ENCODE results near the gene SIGLEC1.

The SIGLEC1 gene

GRCh38 chr20:3744806-3745685 is 32.6 kb upstream of the SIGLEC1 start:
- DNase-seq (ENCODE audit: low read depth), result peak; percentile 98

GRCh38 chr20:3744037-3744436 is 31.6 kb upstream of the SIGLEC1 start:
- DNase-seq (ENCODE audit: low read depth), result no peak

DNA sequence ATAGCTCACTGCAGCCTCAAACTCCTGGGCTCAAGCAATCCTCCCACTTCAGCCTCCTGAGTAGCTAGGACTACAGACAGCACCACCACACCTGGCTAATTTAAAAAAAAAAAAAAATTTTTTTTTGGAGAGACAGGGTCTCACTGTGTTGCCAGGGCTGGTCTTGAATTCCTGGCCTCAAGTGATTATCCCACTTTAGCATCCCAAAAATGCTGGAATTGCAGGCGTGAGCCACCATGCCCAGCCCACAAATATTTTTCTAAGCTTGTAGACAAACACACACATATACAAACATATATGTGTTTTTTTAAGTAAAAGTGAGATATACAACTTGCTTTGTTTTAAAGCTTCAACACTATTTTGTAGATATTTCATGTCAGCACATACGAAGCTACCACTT is 30.9 kb upstream of the SIGLEC1 start:
- no peak for DNase-seq (ENCODE audit: low read depth)

DNA sequence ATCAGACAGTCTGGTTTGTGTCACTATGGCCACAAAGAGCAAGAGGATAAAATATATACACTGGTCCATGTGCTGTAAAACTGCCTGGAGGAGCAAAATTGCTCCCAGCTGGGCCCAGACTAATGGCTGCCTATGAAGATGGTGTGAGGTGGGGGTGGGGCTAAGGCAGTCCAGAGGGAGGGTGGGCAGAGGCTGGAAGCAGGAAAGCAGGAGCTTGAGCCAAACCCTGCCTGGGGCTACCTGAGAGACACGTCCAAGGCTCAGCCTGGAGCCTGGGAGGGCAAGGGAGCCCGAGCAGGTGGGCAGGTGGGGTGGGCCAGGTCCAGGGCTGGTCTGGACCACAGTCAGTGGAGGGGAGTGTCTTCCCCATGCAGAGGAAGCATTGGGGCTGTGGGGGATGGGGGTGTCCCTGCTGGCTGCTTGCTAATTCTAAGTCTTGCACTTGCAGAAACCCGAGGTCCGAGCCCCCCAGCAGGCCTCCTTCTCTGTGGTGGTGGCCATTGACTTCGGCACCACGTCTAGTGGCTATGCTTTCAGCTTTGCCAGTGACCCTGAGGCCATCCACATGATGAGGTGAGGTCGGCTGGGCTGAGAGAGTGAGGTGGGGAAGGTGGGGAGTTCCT is 29.5 kb upstream of the SIGLEC1 start:
- DNase-seq (ENCODE audit: low read depth), result no peak

DNA sequence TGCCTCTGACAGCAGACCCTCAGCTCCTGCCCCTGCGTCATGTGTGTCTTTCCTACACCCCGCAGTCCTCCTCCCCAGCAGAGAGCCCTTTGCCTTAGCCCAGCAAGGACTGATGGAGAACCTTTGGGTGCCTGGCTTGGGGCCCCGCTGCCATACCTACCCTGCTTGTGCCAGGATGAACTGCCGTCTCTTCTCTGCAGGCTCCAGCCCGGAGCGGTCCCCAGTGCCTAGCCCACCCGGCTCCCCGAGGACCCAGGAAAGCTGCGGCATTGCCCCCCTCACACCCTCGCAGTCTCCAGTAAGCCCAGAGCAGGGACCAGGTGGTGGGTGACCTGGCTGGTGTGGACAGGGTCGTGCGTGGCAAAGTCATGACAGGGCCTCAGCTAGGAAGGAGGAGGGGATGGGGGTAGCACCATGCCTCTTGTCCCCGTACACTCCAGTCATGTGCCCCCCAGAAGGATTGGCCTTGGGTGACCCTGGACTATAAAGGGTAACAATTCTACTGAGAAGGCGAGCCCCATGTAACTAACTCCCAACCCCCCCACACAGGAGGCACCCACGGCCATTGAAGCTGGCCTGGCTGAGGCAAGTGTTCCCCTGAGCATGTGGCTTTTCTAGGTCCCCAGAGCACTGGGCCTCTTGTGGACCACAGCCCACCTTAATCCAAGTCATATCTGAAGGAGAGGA is 28.4 kb upstream of the SIGLEC1 start:
- no peak for DNase-seq (ENCODE audit: low read depth)

DNA sequence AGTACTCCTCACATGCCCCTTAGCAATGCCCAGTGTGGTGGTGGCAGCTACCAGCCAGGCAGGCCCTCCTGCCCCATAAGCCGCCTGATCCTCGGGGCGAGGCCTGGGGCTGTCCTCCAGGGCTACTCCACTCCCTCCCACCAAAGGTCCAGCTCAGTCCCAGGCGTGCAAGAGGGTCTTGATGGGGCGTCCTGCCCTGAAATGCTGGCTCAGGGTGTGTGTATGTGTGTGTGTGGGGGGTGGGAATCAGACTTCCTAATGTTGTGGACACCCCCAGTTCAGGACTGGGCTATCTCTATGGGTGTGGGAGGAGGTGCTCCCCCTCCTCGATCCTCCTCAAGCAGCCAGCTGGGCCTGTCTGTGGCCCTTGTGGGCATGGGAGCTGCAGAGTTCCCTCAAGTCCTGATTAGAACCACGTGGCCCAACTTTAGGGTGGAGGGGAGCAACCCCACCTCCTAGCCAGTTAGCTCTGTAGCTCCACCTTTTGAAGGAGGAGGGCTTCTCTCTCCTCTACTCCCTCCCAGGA is 27.6 kb upstream of the SIGLEC1 start:
- peak; percentile 70 for DNase-seq (ENCODE audit: low read depth)

- peak; percentile 53 for DNase-seq (ENCODE audit: low read depth)
Measured at GRCh38 chr20:3739054-3739925, 26.9 kb upstream of the SIGLEC1 start.

GRCh38 chr20:3738111-3739053 is 26.0 kb upstream of the SIGLEC1 start:
- DNase-seq (ENCODE audit: low read depth), result no peak

GRCh38 chr20:3735768-3736167 is 23.4 kb upstream of the SIGLEC1 start:
- no peak for DNase-seq (ENCODE audit: low read depth)

- DNase-seq (ENCODE audit: low read depth), result no peak
Measured at GRCh38 chr20:3734111-3734843, 21.9 kb upstream of the SIGLEC1 start.

- DNase-seq (ENCODE audit: low read depth), result no peak
Measured at GRCh38 chr20:3733119-3733995, 21.0 kb upstream of the SIGLEC1 start.

DNA sequence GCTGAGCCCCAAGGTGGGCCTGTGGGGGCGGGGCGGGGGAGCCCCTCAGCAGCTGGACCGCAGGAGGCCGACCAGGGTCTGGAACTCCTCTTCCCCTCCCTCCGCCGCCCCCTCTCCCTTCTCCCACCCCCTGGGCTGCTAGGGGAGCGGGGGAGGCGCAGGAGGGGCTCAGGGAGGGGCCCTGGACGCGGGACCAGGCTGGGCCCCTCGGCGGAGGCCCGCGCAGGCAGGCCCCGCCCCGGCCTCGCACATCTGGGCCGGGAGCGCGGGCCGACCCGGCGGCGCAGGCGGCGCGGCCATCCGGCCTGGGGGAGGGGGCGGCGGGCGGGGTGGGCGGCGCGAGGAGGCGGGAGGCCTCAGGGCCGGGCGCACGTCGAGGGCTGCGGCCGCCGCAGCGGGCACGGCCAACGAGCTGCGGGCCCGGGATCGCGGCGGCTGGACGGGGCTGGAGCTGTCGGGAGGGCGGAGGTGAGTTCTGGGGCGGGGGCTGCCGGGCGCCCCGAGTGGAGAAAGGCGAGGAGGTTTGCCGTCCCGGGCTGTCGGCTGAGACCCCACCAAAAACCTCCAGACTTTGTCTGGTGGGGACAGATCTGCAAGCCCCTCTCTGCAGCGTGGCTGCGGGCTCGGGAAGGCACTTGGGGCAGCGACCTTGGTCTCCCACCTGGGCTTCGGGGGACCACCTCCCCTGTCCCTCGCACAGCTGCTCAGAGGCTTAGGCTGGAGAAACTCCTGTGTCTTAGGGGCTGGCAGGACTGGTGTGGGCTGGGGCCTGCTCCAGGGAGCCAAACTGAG is 20.1 kb upstream of the SIGLEC1 start, which contains the start of gene HSPA12B:
Gene HSPA12B (plus strand): TSS at position 359 of the 792 bp plus-strand sequence. CDS start 5,990 bp downstream, outside the sequence.
- peak; percentile 47 for DNase-seq (ENCODE audit: low read depth)

GRCh38 chr20:3731944-3732326 is 19.5 kb upstream of the SIGLEC1 start:
- DNase-seq (ENCODE audit: low read depth), result no peak

DNA sequence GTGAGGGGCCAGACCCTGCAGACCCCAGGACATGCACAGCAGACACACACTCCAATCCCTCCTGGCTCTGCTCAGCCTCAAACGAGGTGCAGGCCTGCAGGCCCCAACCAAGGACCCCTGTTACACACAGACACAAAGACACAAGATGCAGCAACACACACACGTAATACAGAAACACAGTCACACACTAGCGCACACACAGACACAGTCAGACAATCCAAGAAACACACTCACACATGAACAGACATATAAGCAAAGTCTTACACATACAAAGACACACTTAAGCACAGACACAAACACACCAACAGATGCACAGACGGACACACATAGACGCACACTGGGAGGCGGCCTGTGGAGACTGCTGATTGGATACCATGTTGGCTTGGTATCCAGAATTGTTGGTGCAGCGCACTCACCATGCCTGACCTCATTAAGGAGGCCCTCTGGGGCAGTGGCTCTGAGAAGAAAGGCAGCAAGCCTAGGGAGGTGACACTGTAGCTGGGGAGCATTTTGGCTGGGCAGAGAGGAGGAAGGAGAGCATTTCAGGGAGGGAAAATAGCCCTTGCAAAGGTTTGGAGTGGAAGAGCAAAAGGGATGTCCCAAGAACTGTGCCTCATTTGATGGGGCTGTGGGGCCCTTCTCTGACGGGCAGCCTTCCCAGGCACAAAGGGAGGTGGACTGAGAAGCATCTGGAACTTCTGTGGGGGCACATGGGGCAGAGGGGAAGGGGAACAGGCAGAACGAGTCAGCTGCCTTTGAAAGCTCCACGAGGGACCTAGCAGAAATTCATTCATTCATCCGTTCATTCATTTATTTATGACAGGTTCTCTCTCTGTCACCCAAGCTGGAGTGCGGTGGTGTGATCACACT is 18.6 kb upstream of the SIGLEC1 start:
- DNase-seq (ENCODE audit: low read depth), result no peak

- DNase-seq (ENCODE audit: low read depth), result peak; percentile 50
Measured at GRCh38 chr20:3729811-3730540, 17.6 kb upstream of the SIGLEC1 start.

GRCh38 chr20:3729378-3729777 is 17.0 kb upstream of the SIGLEC1 start:
- no peak for DNase-seq (ENCODE audit: low read depth)
